CD4-positive, CD25-positive, alpha-beta regulatory T cell (primary cell): ENCODE measurements around the gene SLC35G2. TPM values are rescaled to one million over a fixed set of nuclear protein-coding genes. Genes with fewer than 3 reads are reported as not detected.

Experiments used
- ATAC-seq, 2 donors: fragments of 150-1000 bp; cut with Tn5 transposase; one replicate each; pipeline ENCODE4 v1.10.0; 2021; ENCODE audit warnings: low read depth in 2 of 2, moderate number of reproducible peaks in 2 of 2, moderate library complexity in 1 of 2
- DNase-seq, 3 donors: peaks; one replicate each; pipeline versions ENCODE4 v3.0.0 to v3.0.0-alpha.2; 2012 to 2022; ENCODE audit warnings: mixed read lengths in 1 of 3
- H3K27ac ChIP-seq: one replicate; pipeline ENCODE4 v1.7.0; 2013; ENCODE audit warnings: mild to moderate bottlenecking, low read length; ENCODE audit not compliant: insufficient read depth, poor library complexity, severe bottlenecking
- H3K27me3 ChIP-seq: one replicate; pipeline ENCODE4 v1.7.0; 2013; ENCODE audit warnings: low read length; ENCODE audit not compliant: control insufficient read depth, insufficient read depth
- H3K36me3 ChIP-seq: one replicate; pipeline ENCODE4 v1.7.0; 2013; ENCODE audit warnings: mild to moderate bottlenecking, low read length, moderate library complexity; ENCODE audit not compliant: control insufficient read depth, insufficient read depth
- H3K4me1 ChIP-seq: 2 replicates; pipeline ENCODE4 v1.7.0; 2013; ENCODE audit warnings: mild to moderate bottlenecking, low read length; ENCODE audit not compliant: insufficient read depth, control insufficient read depth, poor library complexity, severe bottlenecking
- H3K4me3 ChIP-seq: one replicate; pipeline ENCODE4 v1.7.0; 2013; ENCODE audit warnings: low read depth, mild to moderate bottlenecking, low read length, moderate library complexity
- H3K9me3 ChIP-seq, 2 experiments: 1 replicate in 1 of 2; 2 replicates in 1 of 2; pipeline ENCODE4 v1.7.0; 2013; ENCODE audit warnings: low read length in 2 of 2, mild to moderate bottlenecking in 1 of 2, moderate library complexity in 1 of 2; ENCODE audit not compliant: control insufficient read depth in 2 of 2
- H3K27ac Mint-ChIP-seq, 3 donors: one replicate each; pipeline ENCODE4 v1.8.0; 2020 to 2022; ENCODE audit warnings: mild to moderate bottlenecking in 3 of 3, mixed read lengths in 3 of 3, moderate library complexity in 2 of 3
- H3K27me3 Mint-ChIP-seq: one replicate; pipeline ENCODE4 v1.8.0; 2022; ENCODE audit warnings: mild to moderate bottlenecking, mixed read lengths
- H3K36me3 Mint-ChIP-seq: one replicate; pipeline ENCODE4 v1.8.0; 2020; ENCODE audit warnings: mixed read lengths
- H3K4me1 Mint-ChIP-seq, 4 donors: one replicate each; pipeline ENCODE4 v1.8.0; 2020 to 2022; ENCODE audit warnings: mixed read lengths in 4 of 4, mild to moderate bottlenecking in 1 of 4
- H3K4me3 Mint-ChIP-seq, 4 donors: one replicate each; pipeline ENCODE4 v1.8.0; 2020 to 2022; ENCODE audit warnings: mild to moderate bottlenecking in 4 of 4, mixed read lengths in 4 of 4, moderate library complexity in 3 of 4
- H3K9me3 Mint-ChIP-seq, 7 donors: one replicate each; pipeline ENCODE4 v1.8.0; 2020 to 2022; ENCODE audit warnings: mixed read lengths in 7 of 7, mild to moderate bottlenecking in 3 of 7, moderate library complexity in 2 of 7
- polyA plus RNA-seq, 4 donors: library from polyadenylated mRNA; unstranded; fragments of 300-500 nt; fragmentation: Illumina TruSeq; gene quantifications; one replicate each; pipeline ENCODE4 v1.2.3, GENCODE V29; 2021
- total RNA-seq: library from RNA; stranded (reverse); gene quantifications from one replicate; pipeline ENCODE4 v1.2.3, GENCODE V29; 2022

SLC35G2 gene
- total and polyA plus RNA-seq, 5 donors from 2014 or later, result 0.06 to 0.44 (median 0.10) TPM; not detected in 2

GRCh38 chr3:136817448-136817847, 1.5 kb upstream of the SLC35G2 start:
- peaks cover 0 to 4% (median 0%) of the 10 kb centered on the region in 7 donors for H3K9me3 Mint-ChIP-seq
- DNase-seq (no peak), ATAC-seq (no peak)
- H3K4me3 Mint-ChIP-seq, result peak overlapping the region in 3 of 4 donors; percentile 71 to 94 (median 88)
- Histone ChIP-seq H3K27ac (no peak overlapping the region), H3K4me3 (no peak overlapping the region), H3K36me3 (no peaks in the 10 kb centered on the region), H3K4me1 (peaks cover 23% of the 10 kb centered on the region), H3K27me3 (peaks cover 20% of the 10 kb centered on the region), H3K9me3 (no peaks in the 10 kb centered on the region)
- peaks cover 9 to 21% (median 16%) of the 10 kb centered on the region in 4 donors for H3K4me1 Mint-ChIP-seq
- peaks cover 52% of the 10 kb centered on the region for H3K27me3 Mint-ChIP-seq
- no peaks in the 10 kb centered on the region for H3K36me3 Mint-ChIP-seq
- H3K27ac Mint-ChIP-seq, result peak overlapping the region in 1 of 3 donors; percentile 47

- peaks cover 23% of the 10 kb centered on the region for H3K4me1 ChIP-seq
- peaks cover 9 to 21% (median 18%) of the 10 kb centered on the region in 4 donors for H3K4me1 Mint-ChIP-seq
- H3K27ac Mint-ChIP-seq, result peak overlapping the region in 1 of 3 donors; percentile 47
- no peaks in the 10 kb centered on the region for H3K9me3 ChIP-seq
- no peak overlapping the region for H3K27ac ChIP-seq
- peaks cover 23% of the 10 kb centered on the region for H3K27me3 ChIP-seq
- H3K27me3 Mint-ChIP-seq, result peaks cover 60% of the 10 kb centered on the region
- peaks cover 0 to 11% (median 0%) of the 10 kb centered on the region in 7 donors for H3K9me3 Mint-ChIP-seq
- peak overlapping the region; percentile 70 for H3K4me3 ChIP-seq
- no peaks in the 10 kb centered on the region for H3K36me3 ChIP-seq
- H3K4me3 Mint-ChIP-seq, result peak overlapping the region; percentile 38 to 94 (median 88)
- peak in 2 of 3 donors; percentile 5 to 64 for DNase-seq
- no peaks in the 10 kb centered on the region for H3K36me3 Mint-ChIP-seq
- peak; percentile 46 to 63 for ATAC-seq
Observed at GRCh38 chr3:136818191-136818768, 646 bp upstream of the SLC35G2 start.

- Histone ChIP-seq H3K9me3 (no peaks in the 10 kb centered on the region), H3K4me1 (peaks cover 23% of the 10 kb centered on the region), H3K27me3 (peaks cover 23% of the 10 kb centered on the region), H3K27ac (no peak overlapping the region), H3K36me3 (no peaks in the 10 kb centered on the region), H3K4me3 (peak overlapping the region; percentile 77)
- H3K36me3 Mint-ChIP-seq, result no peaks in the 10 kb centered on the region
- H3K9me3 Mint-ChIP-seq, result peaks cover 0 to 13% (median 3%) of the 10 kb centered on the region in 7 donors
- ATAC-seq (peak in 1 of 2 donors; percentile 19), DNase-seq (peak in 1 of 3 donors; percentile 8)
- H3K4me1 Mint-ChIP-seq, result peaks cover 9 to 21% (median 18%) of the 10 kb centered on the region in 4 donors
- no peak overlapping the region for H3K27ac Mint-ChIP-seq
- H3K4me3 Mint-ChIP-seq, result peak overlapping the region; percentile 82 to 94 (median 86)
- peaks cover 69% of the 10 kb centered on the region for H3K27me3 Mint-ChIP-seq
Observed at GRCh38 chr3:136819392-136819730, 435 bp downstream of the SLC35G2 start.

GRCh38 chr3:136819731-136820679, 1.1 kb downstream of the SLC35G2 start:
- ATAC-seq, result peak in 1 of 2 donors; percentile 52
- Histone ChIP-seq H3K9me3 (no peaks in the 10 kb centered on the region), H3K27ac (no peak overlapping the region), H3K36me3 (no peaks in the 10 kb centered on the region), H3K4me3 (peak overlapping the region; percentile 77), H3K4me1 (peaks cover 23% of the 10 kb centered on the region), H3K27me3 (peaks cover 23% of the 10 kb centered on the region)
- peaks cover 75% of the 10 kb centered on the region for H3K27me3 Mint-ChIP-seq
- H3K27ac Mint-ChIP-seq, result no peak overlapping the region
- H3K36me3 Mint-ChIP-seq, result no peaks in the 10 kb centered on the region
- H3K4me1 Mint-ChIP-seq, result peaks cover 9 to 21% (median 18%) of the 10 kb centered on the region in 4 donors
- peak in 2 of 3 donors; percentile 12 to 52 for DNase-seq
- peaks cover 0 to 16% (median 5%) of the 10 kb centered on the region in 7 donors for H3K9me3 Mint-ChIP-seq
- H3K4me3 Mint-ChIP-seq, result peak overlapping the region; percentile 82 to 94 (median 86)

- Histone ChIP-seq H3K4me3 (no peak overlapping the region), H3K4me1 (no peaks in the 10 kb centered on the region), H3K9me3 (peaks cover 0 to 3% of the 10 kb centered on the region in 2 experiments), H3K36me3 (no peaks in the 10 kb centered on the region), H3K27me3 (peaks cover 11% of the 10 kb centered on the region), H3K27ac (no peak overlapping the region)
- peaks cover 0 to 14% (median 4%) of the 10 kb centered on the region in 7 donors for H3K9me3 Mint-ChIP-seq
- peaks cover 32% of the 10 kb centered on the region for H3K27me3 Mint-ChIP-seq
- ATAC-seq (no peak), DNase-seq (no peak)
- no peak overlapping the region for H3K4me3 Mint-ChIP-seq
- no peak overlapping the region for H3K27ac Mint-ChIP-seq
- H3K4me1 Mint-ChIP-seq, result peaks cover 0 to 9% (median 0%) of the 10 kb centered on the region in 4 donors
- no peaks in the 10 kb centered on the region for H3K36me3 Mint-ChIP-seq
Observed at GRCh38 chr3:136831461-136831860, 12.5 kb downstream of the SLC35G2 start.

GRCh38 chr3:136835089-136835812, 16.3 kb downstream of the SLC35G2 start:
- Mint-ChIP-seq H3K4me1 (peaks cover 0 to 29% (median 15%) of the 10 kb centered on the region in 4 donors), H3K9me3 (peaks cover 0 to 4% (median 0%) of the 10 kb centered on the region in 7 donors), H3K27ac (no peak overlapping the region), H3K36me3 (peaks cover 16% of the 10 kb centered on the region), H3K4me3 (no peak overlapping the region), H3K27me3 (peaks cover 20% of the 10 kb centered on the region)
- H3K9me3 ChIP-seq, result no peaks in the 10 kb centered on the region
- no peak overlapping the region for H3K4me3 ChIP-seq
- peaks cover 9% of the 10 kb centered on the region for H3K4me1 ChIP-seq
- no peak overlapping the region for H3K27ac ChIP-seq
- DNase-seq (no peak), ATAC-seq (no peak)
- H3K36me3 ChIP-seq, result no peaks in the 10 kb centered on the region
- peaks cover 5% of the 10 kb centered on the region for H3K27me3 ChIP-seq

GRCh38 chr3:136835813-136836510, 17.0 kb downstream of the SLC35G2 start:
- Mint-ChIP-seq H3K27me3 (peaks cover 14% of the 10 kb centered on the region), H3K4me1 (peaks cover 0 to 29% (median 15%) of the 10 kb centered on the region in 4 donors), H3K9me3 (peaks cover 0 to 2% (median 0%) of the 10 kb centered on the region in 7 donors), H3K36me3 (peaks cover 16% of the 10 kb centered on the region), H3K27ac (no peak overlapping the region), H3K4me3 (no peak overlapping the region)
- Histone ChIP-seq H3K27ac (no peak overlapping the region), H3K4me3 (no peak overlapping the region), H3K9me3 (no peaks in the 10 kb centered on the region), H3K4me1 (peaks cover 9% of the 10 kb centered on the region), H3K36me3 (no peaks in the 10 kb centered on the region), H3K27me3 (peaks cover 5% of the 10 kb centered on the region)
- ATAC-seq (no peak), DNase-seq (no peak)
